Panc1 (cell line): ENCODE measurements around the gene VEZF1. TPM values are rescaled to one million over a fixed set of nuclear protein-coding genes. Genes with fewer than 3 reads are reported as not detected.

Experiments used
- ATAC-seq: fragments of 200-7000 bp; cut with Tn5 transposase; 2 replicates; pipeline ENCODE4 v1.9.1; 2020; ENCODE audit warnings: mild to moderate bottlenecking, moderate library complexity
- BruUV-seq: library from RNA; stranded (reverse); fragments of 400-500 nt; replicated peaks from 2 replicates; lab custom pipeline; 2021; lab: Mats Ljungman, UMichigan
- CTCF ChIA-PET: fragments of 300-600 bp; sonication (Branson Sonifier 250); formaldehyde crosslinking; loops from one replicate; lab custom pipeline; 2022; ENCODE audit warnings: antibody characterized with exemption; lab: Charles Lee
- POLR2A ChIA-PET: fragments of 300-600 bp; sonication (Branson Sonifier 250); formaldehyde crosslinking; loops from one replicate; lab custom pipeline; 2022; ENCODE audit warnings: antibody characterized with exemption; lab: Charles Lee
- DNase-seq: peaks from one replicate; pipeline ENCODE4 v3.0.0-alpha.2; 2010; ENCODE audit warnings: low read depth, low spot score
- H3K27ac ChIP-seq: 2 replicates; pipeline ENCODE4 v1.5.1; 2011; ENCODE audit warnings: mild to moderate bottlenecking, low read length, inconsistent platforms
- H3K27me3 ChIP-seq: fragments of 200-500 bp; sonication (Bioruptor generic); 2 replicates; pipeline ENCODE4 v1.6.0; 2014; ENCODE audit warnings: low read length, inconsistent platforms; ENCODE audit not compliant: control insufficient read depth, insufficient read depth
- H3K36me3 ChIP-seq: fragments of 200-500 bp; sonication (Bioruptor generic); 2 replicates; pipeline ENCODE4 v1.5.1; 2014; ENCODE audit warnings: inconsistent platforms, mild to moderate bottlenecking, low read length, moderate library complexity; ENCODE audit not compliant: control insufficient read depth, insufficient read depth
- H3K4me1 ChIP-seq: 2 replicates; pipeline ENCODE4 v1.5.1; 2011; ENCODE audit warnings: inconsistent platforms, mild to moderate bottlenecking, low read length, moderate library complexity; ENCODE audit not compliant: control insufficient read depth, insufficient read depth
- H3K4me3 ChIP-seq, 2 experiments: 2 replicates each; pipeline ENCODE4 v1.5.1; 2011 to 2012; ENCODE audit warnings: low read depth in 2 of 2, low read length in 2 of 2, mild to moderate bottlenecking in 2 of 2, inconsistent platforms in 1 of 2, moderate library complexity in 1 of 2
- H3K9me3 ChIP-seq: fragments of 200-500 bp; sonication (Bioruptor generic); 2 replicates; pipeline ENCODE4 v1.5.1; 2014; ENCODE audit warnings: low read depth, mild to moderate bottlenecking, inconsistent platforms, low read length, moderate library complexity; ENCODE audit not compliant: control insufficient read depth, insufficient read depth
- CTCF ChIP-seq: fragments of 450-650 bp; IDR thresholded peaks from 2 replicates; pipeline ENCODE4 v1.5.1; 2017; ENCODE audit warnings: mild to moderate bottlenecking
- POLR2AphosphoS5 ChIP-seq: IDR thresholded peaks from 2 replicates; pipeline ENCODE4 v1.6.1; 2012; ENCODE audit warnings: mild to moderate bottlenecking, low read depth, low read length, moderate library complexity
- SIN3A ChIP-seq: IDR thresholded peaks from 2 replicates; pipeline ENCODE4 v1.6.1; 2012; ENCODE audit warnings: low read depth, mild to moderate bottlenecking, low read length, moderate library complexity, borderline replicate concordance; ENCODE audit not compliant: insufficient read depth
- TCF7L2 ChIP-seq: IDR thresholded peaks from 2 replicates; pipeline ENCODE4 v1.6.1; 2011; ENCODE audit warnings: mild to moderate bottlenecking, low read depth, low read length, inconsistent platforms
- in situ Hi-C: cut with HindIII; loops from 2 replicates; pipeline ENCODE4 v1.10.0; 2016; ENCODE audit warnings: low sequenced_read_pairs, low pct_unique_long_range_greater_than_20kb
- intact Hi-C: fragments of 100-400 bp; cut with micrococcal nuclease; formaldehyde crosslinking; loops from one replicate; pipeline ENCODE4 v1.10.0; 2022; ENCODE audit not compliant: unreplicated experiment
- total RNA-seq: library from RNA; stranded (reverse); gene quantifications from one replicate; pipeline ENCODE4 v1.2.1, GENCODE V29; 2021; ENCODE audit not compliant: unreplicated experiment
- TF ChIP-seq, protein P1 (sequence below), 2 experiments: IDR thresholded peaks; 2 replicates each; pipeline ENCODE4 v1.6.1; 2011 to 2012; ENCODE audit warnings: low read depth in 2 of 2, control low read depth in 1 of 2, low read length in 1 of 2, mild to moderate bottlenecking in 1 of 2, moderate library complexity in 1 of 2; ENCODE audit not compliant: insufficient read depth in 1 of 2

The VEZF1 gene
- total RNA-seq, 1 experiment from 2014 or later = 73.5 TPM

- BruUV-seq = no TSS peak
- ChIA-PET POLR2A (no interaction called here), CTCF (interaction anchor here (1.1 kb wide), 1 partner anchor 109 kb away, joined by 3 read pairs; no protein-coding TSS in a partner anchor)
- in situ Hi-C loops = no loop called here
- ATAC-seq (no peak), DNase-seq (no peak)
- H3K27me3 ChIP-seq = no peaks in the 10 kb centered on the region
- H3K27ac ChIP-seq = no peak overlapping the region
- no peaks in the 10 kb centered on the region for H3K4me1 ChIP-seq
- intact Hi-C loops = no loop called here
- H3K36me3 ChIP-seq = no peaks in the 10 kb centered on the region
- TF ChIP-seq, protein P1, sequence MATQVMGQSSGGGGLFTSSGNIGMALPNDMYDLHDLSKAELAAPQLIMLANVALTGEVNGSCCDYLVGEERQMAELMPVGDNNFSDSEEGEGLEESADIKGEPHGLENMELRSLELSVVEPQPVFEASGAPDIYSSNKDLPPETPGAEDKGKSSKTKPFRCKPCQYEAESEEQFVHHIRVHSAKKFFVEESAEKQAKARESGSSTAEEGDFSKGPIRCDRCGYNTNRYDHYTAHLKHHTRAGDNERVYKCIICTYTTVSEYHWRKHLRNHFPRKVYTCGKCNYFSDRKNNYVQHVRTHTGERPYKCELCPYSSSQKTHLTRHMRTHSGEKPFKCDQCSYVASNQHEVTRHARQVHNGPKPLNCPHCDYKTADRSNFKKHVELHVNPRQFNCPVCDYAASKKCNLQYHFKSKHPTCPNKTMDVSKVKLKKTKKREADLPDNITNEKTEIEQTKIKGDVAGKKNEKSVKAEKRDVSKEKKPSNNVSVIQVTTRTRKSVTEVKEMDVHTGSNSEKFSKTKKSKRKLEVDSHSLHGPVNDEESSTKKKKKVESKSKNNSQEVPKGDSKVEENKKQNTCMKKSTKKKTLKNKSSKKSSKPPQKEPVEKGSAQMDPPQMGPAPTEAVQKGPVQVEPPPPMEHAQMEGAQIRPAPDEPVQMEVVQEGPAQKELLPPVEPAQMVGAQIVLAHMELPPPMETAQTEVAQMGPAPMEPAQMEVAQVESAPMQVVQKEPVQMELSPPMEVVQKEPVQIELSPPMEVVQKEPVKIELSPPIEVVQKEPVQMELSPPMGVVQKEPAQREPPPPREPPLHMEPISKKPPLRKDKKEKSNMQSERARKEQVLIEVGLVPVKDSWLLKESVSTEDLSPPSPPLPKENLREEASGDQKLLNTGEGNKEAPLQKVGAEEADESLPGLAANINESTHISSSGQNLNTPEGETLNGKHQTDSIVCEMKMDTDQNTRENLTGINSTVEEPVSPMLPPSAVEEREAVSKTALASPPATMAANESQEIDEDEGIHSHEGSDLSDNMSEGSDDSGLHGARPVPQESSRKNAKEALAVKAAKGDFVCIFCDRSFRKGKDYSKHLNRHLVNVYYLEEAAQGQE (IDR thresholded peaks at IDR 0.05; ENCODE audit: insufficient read depth in 1 of 2, low read depth in 2 of 2, low read length in 1 of 2) = no peak
- no peak for TF ChIP-seq SIN3A
- no peak for TF ChIP-seq POLR2AphosphoS5
- TF ChIP-seq TCF7L2 = no peak
- no peak for TF ChIP-seq CTCF
- no peaks in the 10 kb centered on the region for H3K9me3 ChIP-seq
- H3K4me3 ChIP-seq = no peak overlapping the region
Measured at GRCh38 chr17:57966246-57966645, 21.8 kb downstream of the VEZF1 start.

- intact Hi-C loops = no loop called here
- no peak for ATAC-seq
- POLR2A ChIA-PET = no interaction called here
Measured at GRCh38 chr17:57965521-57966160, 22.4 kb downstream of the VEZF1 start.

More at GRCh38 chr17:57965521-57966160, 22.4 kb downstream of the VEZF1 start:
- no peak for TF ChIP-seq CTCF
- TF ChIP-seq POLR2AphosphoS5 = no peak
- TF ChIP-seq TCF7L2 = no peak
- TF ChIP-seq, protein P1 (IDR thresholded peaks at IDR 0.05; ENCODE audit: insufficient read depth in 1 of 2, low read depth in 2 of 2, low read length in 1 of 2) = no peak
- TF ChIP-seq SIN3A = no peak
- Histone ChIP-seq H3K4me1 (peaks cover 3% of the 10 kb centered on the region), H3K36me3 (no peaks in the 10 kb centered on the region), H3K4me3 (no peak overlapping the region), H3K9me3 (no peaks in the 10 kb centered on the region), H3K27ac (no peak overlapping the region), H3K27me3 (no peaks in the 10 kb centered on the region)
- BruUV-seq = no TSS peak
- in situ Hi-C loops = no loop called here
- no peak for DNase-seq
- CTCF ChIA-PET = no interaction called here
